Esophagus squamous epithelium (tissue), 4 donors: ENCODE results near the gene ACTRT2.

Experiments used
- CTCF ChIP-seq, 6 experiments: fragments of 450-650 bp in 4 of 6; fragments of 200-600 bp in 2 of 6; sonication (generic) in 2 of 6; IDR thresholded peaks; one replicate each; pipeline ENCODE4 v1.5.1; 2016 to 2019; ENCODE audit warnings: antibody characterized with exemption in 6 of 6, mild to moderate bottlenecking in 4 of 6, moderate library complexity in 4 of 6
- POLR2A ChIP-seq, 4 donors: fragments of 450-650 bp; IDR thresholded peaks; one replicate each; pipeline ENCODE4 v1.6.1; 2017; ENCODE audit warnings: antibody characterized with exemption in 4 of 4, mild to moderate bottlenecking in 4 of 4, moderate library complexity in 3 of 4

GRCh38 chr1:2998503-2999100 lies 22.7 kb upstream of the ACTRT2 start:
- TF ChIP-seq POLR2A (IDR thresholded peaks at IDR 0.05) (no peak), CTCF (IDR thresholded peaks at IDR 0.05) (no peak)
